ENCODE data around the gene RPRD1B. TPM values are rescaled to one million over a fixed set of nuclear protein-coding genes. Genes with fewer than 3 reads are reported as not detected.

RPRD1B gene
- total RNA-seq, 5 donors from 2014 or later (not counting 1 experiment from before 2014, with no cell fraction given): 38.3 to 46.6 (median 40.5) TPM

- Histone ChIP-seq H3K36me3 (ENCODE audit: control insufficient read depth in 2 of 2, extremely low read depth in 1 of 2, insufficient read depth in 1 of 2, low read length in 1 of 2) (peaks cover 2 to 44% of the 10 kb centered on the region in 2 donors), H3K9me3 (peaks cover 2% of the 10 kb centered on the region), H3K27me3 (replicated peaks in 1 of 2; ENCODE audit: control insufficient read depth in 2 of 2, extremely low read depth in 1 of 2, insufficient read depth in 2 of 2, low read length in 1 of 2) (no peaks in the 10 kb centered on the region), H3K4me3 (ENCODE audit: control insufficient read depth in 1 of 2, extremely low read depth in 1 of 2, low read length in 1 of 2) (no peak overlapping the region), H3K4me1 (ENCODE audit: control insufficient read depth in 1 of 2, extremely low read depth in 1 of 2, insufficient read depth in 2 of 2, low read length in 2 of 2) (no peaks in the 10 kb centered on the region), H3K27ac (ENCODE audit: low read length) (no peak overlapping the region)
- ATAC-seq (replicated peaks in 1 of 4): no peak
- Mint-ChIP-seq H3K27ac (no peak overlapping the region), H3K4me3 (no peak overlapping the region), H3K4me1 (peaks cover 20 to 39% (median 25%) of the 10 kb centered on the region in 3 donors), H3K36me3 (peaks cover 68% of the 10 kb centered on the region), H3K9me3 (peaks cover 0 to 10% (median 4%) of the 10 kb centered on the region in 3 donors), H3K27me3 (no peaks in the 10 kb centered on the region)
- no peak for DNase-seq
- ChIA-PET CTCF (no interaction called here), POLR2A (no interaction called here)
- WGBS (ENCODE audit: insufficient coverage): no CpG with 5 or more reads among the region's 2 CpGs
Observed at GRCh38 chr20:38018385-38018784, 15.2 kb upstream of the RPRD1B start.

DNA sequence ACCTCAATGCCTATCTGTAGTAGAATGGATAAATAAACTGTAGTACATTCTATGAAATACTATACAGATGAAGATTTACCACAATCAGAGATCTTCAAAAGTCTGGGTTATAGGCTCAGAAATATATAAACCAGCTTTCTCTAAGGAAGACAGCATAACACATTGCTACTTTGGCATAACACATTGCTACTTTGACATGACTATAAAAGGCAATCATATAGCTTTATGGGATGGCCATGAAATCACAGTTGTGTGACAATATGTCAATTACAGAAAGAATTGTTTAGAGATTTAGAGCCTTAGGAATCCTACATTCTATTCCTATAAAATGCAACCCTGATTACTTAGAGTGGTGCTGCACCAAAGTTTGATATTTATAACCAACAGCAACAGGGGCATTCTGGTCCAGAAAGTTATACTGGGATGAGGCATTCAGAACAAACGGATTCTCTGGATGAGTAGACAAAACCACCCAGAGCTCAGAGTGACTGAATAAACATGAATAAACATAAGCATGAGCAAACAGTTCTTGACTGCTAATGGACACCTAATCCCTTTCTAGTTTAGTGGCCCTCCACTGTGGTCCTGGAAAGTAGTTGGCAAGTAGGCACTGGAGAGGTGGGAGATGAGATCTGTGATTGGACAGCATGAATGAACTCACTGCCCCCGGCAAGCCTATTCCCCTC, 12.3 kb upstream of the RPRD1B start:
- Mint-ChIP-seq H3K27me3 (no peaks in the 10 kb centered on the region), H3K27ac (no peak overlapping the region), H3K4me1 (peaks cover 28 to 48% (median 42%) of the 10 kb centered on the region in 3 donors), H3K4me3 (no peak overlapping the region), H3K9me3 (peaks cover 0 to 10% (median 4%) of the 10 kb centered on the region in 3 donors), H3K36me3 (peaks cover 41% of the 10 kb centered on the region)
- H3K36me3 ChIP-seq (ENCODE audit: control insufficient read depth in 2 of 2, extremely low read depth in 1 of 2, insufficient read depth in 1 of 2, low read length in 1 of 2): peaks cover 2 to 34% of the 10 kb centered on the region in 2 donors
- H3K27me3 ChIP-seq (replicated peaks in 1 of 2; ENCODE audit: control insufficient read depth in 2 of 2, extremely low read depth in 1 of 2, insufficient read depth in 2 of 2, low read length in 1 of 2): no peaks in the 10 kb centered on the region
- DNase-seq (no peak), ATAC-seq (replicated peaks in 1 of 4) (no peak)
- POLR2A ChIA-PET: no interaction called here
- no peak overlapping the region for H3K4me3 ChIP-seq (ENCODE audit: control insufficient read depth in 1 of 2, extremely low read depth in 1 of 2, low read length in 1 of 2)
- H3K27ac ChIP-seq (ENCODE audit: low read length): no peak overlapping the region
- CTCF ChIA-PET: interaction anchor here in 1 of 2 donors (0.5 to 0.6 kb wide), 2 partner anchors 29 to 69 kb away, joined by 3 read pairs; no protein-coding TSS in a partner anchor
- H3K9me3 ChIP-seq: peaks cover 2% of the 10 kb centered on the region
- no CpG with 5 or more reads among the region's 2 CpGs for WGBS (ENCODE audit: insufficient coverage)
- H3K4me1 ChIP-seq (ENCODE audit: control insufficient read depth in 1 of 2, extremely low read depth in 1 of 2, insufficient read depth in 2 of 2, low read length in 2 of 2): peaks cover 2 to 7% of the 10 kb centered on the region in 2 experiments

- ATAC-seq (replicated peaks in 1 of 4) (no peak), DNase-seq (no peak)
- Mint-ChIP-seq H3K36me3 (peaks cover 23% of the 10 kb centered on the region), H3K9me3 (peaks cover 0 to 6% (median 1%) of the 10 kb centered on the region in 3 donors), H3K27me3 (no peaks in the 10 kb centered on the region), H3K27ac (no peak overlapping the region), H3K4me3 (no peak overlapping the region), H3K4me1 (peaks cover 42 to 61% (median 57%) of the 10 kb centered on the region in 3 donors)
- peaks cover 2 to 7% of the 10 kb centered on the region in 2 experiments for H3K4me1 ChIP-seq (ENCODE audit: control insufficient read depth in 1 of 2, extremely low read depth in 1 of 2, insufficient read depth in 2 of 2, low read length in 2 of 2)
- 100% methylated on average over 1 of the region's 5 CpGs for WGBS (ENCODE audit: insufficient coverage)
- no peak overlapping the region for H3K27ac ChIP-seq (ENCODE audit: low read length)
- ChIA-PET POLR2A (no interaction called here), CTCF (no interaction called here)
- peaks cover 2 to 15% of the 10 kb centered on the region in 2 donors for H3K36me3 ChIP-seq (ENCODE audit: control insufficient read depth in 2 of 2, extremely low read depth in 1 of 2, insufficient read depth in 1 of 2, low read length in 1 of 2)
- H3K4me3 ChIP-seq (ENCODE audit: control insufficient read depth in 1 of 2, extremely low read depth in 1 of 2, low read length in 1 of 2): no peak overlapping the region
- H3K27me3 ChIP-seq (replicated peaks in 1 of 2; ENCODE audit: control insufficient read depth in 2 of 2, extremely low read depth in 1 of 2, insufficient read depth in 2 of 2, low read length in 1 of 2): no peaks in the 10 kb centered on the region
- peaks cover under 1% of the 10 kb centered on the region for H3K9me3 ChIP-seq
Observed at GRCh38 chr20:38023181-38024001, 10.2 kb upstream of the RPRD1B start.

- H3K27me3 ChIP-seq (replicated peaks in 1 of 2; ENCODE audit: control insufficient read depth in 2 of 2, extremely low read depth in 1 of 2, insufficient read depth in 2 of 2, low read length in 1 of 2): no peaks in the 10 kb centered on the region
- H3K27me3 Mint-ChIP-seq: no peaks in the 10 kb centered on the region
- no peak for DNase-seq
- ChIA-PET POLR2A (no interaction called here), CTCF (no interaction called here)
- no peak overlapping the region for H3K27ac ChIP-seq (ENCODE audit: low read length)
- H3K36me3 ChIP-seq (ENCODE audit: control insufficient read depth in 2 of 2, extremely low read depth in 1 of 2, insufficient read depth in 1 of 2, low read length in 1 of 2): peaks cover 0 to 9% of the 10 kb centered on the region in 2 donors
- no peak overlapping the region for H3K4me3 ChIP-seq (ENCODE audit: control insufficient read depth in 1 of 2, extremely low read depth in 1 of 2, low read length in 1 of 2)
- H3K4me3 Mint-ChIP-seq: no peak overlapping the region
- WGBS (ENCODE audit: insufficient coverage): 100% methylated on average over 1 of the region's 5 CpGs
- peaks cover 0 to under 1% (median 0%) of the 10 kb centered on the region in 3 donors for H3K9me3 Mint-ChIP-seq
- peaks cover 2 to 9% of the 10 kb centered on the region in 2 experiments for H3K4me1 ChIP-seq (ENCODE audit: control insufficient read depth in 1 of 2, extremely low read depth in 1 of 2, insufficient read depth in 2 of 2, low read length in 2 of 2)
- H3K27ac Mint-ChIP-seq: no peak overlapping the region
- no peak for ATAC-seq (replicated peaks in 1 of 4)
- peaks cover 16% of the 10 kb centered on the region for H3K36me3 Mint-ChIP-seq
- no peaks in the 10 kb centered on the region for H3K9me3 ChIP-seq
- H3K4me1 Mint-ChIP-seq: peaks cover 53 to 68% (median 67%) of the 10 kb centered on the region in 3 donors
Observed at GRCh38 chr20:38024496-38024895, 9.1 kb upstream of the RPRD1B start.

DNA sequence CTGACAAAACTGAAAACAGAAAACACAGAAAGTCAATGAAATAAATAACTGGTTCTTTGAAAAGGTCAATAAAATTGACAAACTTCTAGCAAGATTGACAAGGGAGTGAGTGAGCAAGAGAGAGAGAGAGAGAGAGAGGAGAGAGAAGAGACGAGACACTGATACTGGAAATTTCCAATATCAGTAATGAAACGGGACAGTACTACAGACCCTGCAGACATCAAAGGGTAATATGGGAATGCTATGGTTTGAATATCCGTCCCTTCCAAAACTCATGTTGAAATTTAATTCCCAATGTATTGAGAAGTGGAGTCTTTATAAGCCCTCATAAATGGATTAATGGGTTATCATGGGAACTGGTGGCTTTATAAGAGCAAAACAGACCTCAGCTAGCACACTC, 4.1 kb upstream of the RPRD1B start:
- Histone ChIP-seq H3K27me3 (replicated peaks in 1 of 2; ENCODE audit: control insufficient read depth in 2 of 2, extremely low read depth in 1 of 2, insufficient read depth in 2 of 2, low read length in 1 of 2) (no peaks in the 10 kb centered on the region), H3K36me3 (ENCODE audit: control insufficient read depth in 2 of 2, extremely low read depth in 1 of 2, insufficient read depth in 1 of 2, low read length in 1 of 2) (peaks cover 0 to 7% of the 10 kb centered on the region in 2 donors), H3K27ac (ENCODE audit: low read length) (no peak overlapping the region), H3K4me1 (ENCODE audit: control insufficient read depth in 1 of 2, extremely low read depth in 1 of 2, insufficient read depth in 2 of 2, low read length in 2 of 2) (peaks cover 10 to 23% of the 10 kb centered on the region in 2 experiments), H3K9me3 (no peaks in the 10 kb centered on the region), H3K4me3 (ENCODE audit: control insufficient read depth in 1 of 2, extremely low read depth in 1 of 2, low read length in 1 of 2) (no peak overlapping the region)
- CTCF ChIA-PET: interaction anchor here in 1 of 2 donors (0.6 kb wide), 1 partner anchor 48 kb away, joined by 4 read pairs; no protein-coding TSS in a partner anchor
- Mint-ChIP-seq H3K4me3 (no peak overlapping the region), H3K27me3 (no peaks in the 10 kb centered on the region), H3K9me3 (no peaks in the 10 kb centered on the region), H3K4me1 (peaks cover 68 to 79% (median 69%) of the 10 kb centered on the region in 3 donors), H3K36me3 (peaks cover 9% of the 10 kb centered on the region), H3K27ac (no peak overlapping the region)
- POLR2A ChIA-PET: interaction anchor here (0.6 to 0.7 kb wide), 2 partner anchors 10 to 32 kb away, joined by 5 to 6 read pairs; no protein-coding TSS in a partner anchor
- ATAC-seq (replicated peaks in 1 of 4) (no peak), DNase-seq (no peak)
- WGBS (ENCODE audit: insufficient coverage): 90% methylated on average over 2 of the region's 3 CpGs

GRCh38 chr20:38031957-38032356, 1.6 kb upstream of the RPRD1B start:
- H3K36me3 ChIP-seq (ENCODE audit: control insufficient read depth in 2 of 2, extremely low read depth in 1 of 2, insufficient read depth in 1 of 2, low read length in 1 of 2): no peaks in the 10 kb centered on the region
- no CpG with 5 or more reads among the region's 3 CpGs for WGBS (ENCODE audit: insufficient coverage)
- no peaks in the 10 kb centered on the region for H3K9me3 ChIP-seq
- DNase-seq: no peak
- peaks cover 26 to 28% of the 10 kb centered on the region in 2 experiments for H3K4me1 ChIP-seq (ENCODE audit: control insufficient read depth in 1 of 2, extremely low read depth in 1 of 2, insufficient read depth in 2 of 2, low read length in 2 of 2)
- Mint-ChIP-seq H3K27me3 (no peaks in the 10 kb centered on the region), H3K36me3 (peaks cover 12% of the 10 kb centered on the region), H3K4me1 (peaks cover 74 to 81% (median 77%) of the 10 kb centered on the region in 3 donors), H3K4me3 (peak overlapping the region; percentile 94 to 95 (median 95)), H3K27ac (peak overlapping the region in 1 of 2 donors; percentile 99), H3K9me3 (no peaks in the 10 kb centered on the region)
- POLR2A ChIA-PET: interaction anchor here in 1 of 2 donors (0.6 kb wide), 1 partner anchor 983 kb away, joined by 4 read pairs; no protein-coding TSS in a partner anchor
- H3K27ac ChIP-seq (ENCODE audit: low read length): no peak overlapping the region
- ATAC-seq (replicated peaks in 1 of 4): no peak
- no peaks in the 10 kb centered on the region for H3K27me3 ChIP-seq (replicated peaks in 1 of 2; ENCODE audit: control insufficient read depth in 2 of 2, extremely low read depth in 1 of 2, insufficient read depth in 2 of 2, low read length in 1 of 2)
- CTCF ChIA-PET: no interaction called here
- H3K4me3 ChIP-seq (ENCODE audit: control insufficient read depth in 1 of 2, extremely low read depth in 1 of 2, low read length in 1 of 2): no peak overlapping the region
